K562 (cell line): ENCODE results near the gene R3HDM2. TPM values are rescaled to one million over a fixed set of nuclear protein-coding genes. Genes with fewer than 3 reads are reported as not detected.

Experiments used
- CC2D1A ChIP-seq: fragments of 450-650 bp; IDR thresholded peaks from 2 replicates; pipeline ENCODE4 v1.6.1; 2017; ENCODE audit warnings: mild to moderate bottlenecking
- CEBPG ChIP-seq, 3 experiments: fragments of 200-800 bp in 1 of 3; sonication (Bioruptor generic) in 1 of 3; sonication (generic) in 1 of 3; formaldehyde crosslinking in 1 of 3; IDR thresholded peaks in 2 of 3; conservative IDR thresholded peaks in 1 of 3; 2 replicates each; pipeline versions ENCODE4 v1.6.1 to v1.8.0; 2016 to 2022; ENCODE audit warnings: missing compliant biosample characterization in 2 of 3, missing genetic modification characterization in 2 of 3, mild to moderate bottlenecking in 1 of 3, missing genetic modification reagents in 1 of 3
- COPS2 ChIP-seq: fragments of 450-650 bp; conservative IDR thresholded peaks from 2 replicates; pipeline ENCODE4 v1.6.1; 2016; ENCODE audit warnings: mild to moderate bottlenecking, moderate library complexity
- CREB1 ChIP-seq, 2 experiments: sonication (generic) in 1 of 2; formaldehyde crosslinking in 1 of 2; IDR thresholded peaks; 2 replicates each; pipeline versions ENCODE4 v1.6.1 to v1.8.0; 2012 to 2022; ENCODE audit warnings: inconsistent platforms in 1 of 2, mild to moderate bottlenecking in 1 of 2, missing genetic modification reagents in 1 of 2, moderate library complexity in 1 of 2
- EGR1 ChIP-seq: fragments of 450-650 bp; conservative IDR thresholded peaks from 2 replicates; pipeline ENCODE4 v1.6.1; 2017; ENCODE audit warnings: mild to moderate bottlenecking
- FOSL1 ChIP-seq: fragments of 200-800 bp; sonication (Bioruptor generic); conservative IDR thresholded peaks from 2 replicates; pipeline ENCODE4 v1.6.1; 2016; ENCODE audit warnings: missing genetic modification characterization, missing compliant biosample characterization
- JUND ChIP-seq, 2 experiments: IDR thresholded peaks; 2 replicates in 1 of 2; 3 replicates in 1 of 2; pipeline ENCODE4 v1.6.1; 2011; ENCODE audit warnings: borderline replicate concordance in 2 of 2, low read depth in 2 of 2, low read length in 2 of 2, improper control_type of control experiment in 1 of 2, missing biosample characterization in 1 of 2, missing genetic modification characterization in 1 of 2, missing genetic modification reagents in 1 of 2
- KDM1A ChIP-seq, 2 experiments: fragments of 450-650 bp; IDR thresholded peaks; 2 replicates each; pipeline ENCODE4 v1.6.1; 2016; ENCODE audit warnings: mild to moderate bottlenecking in 2 of 2
- KLF13 ChIP-seq: fragments of 450-650 bp; IDR thresholded peaks from 2 replicates; pipeline ENCODE4 v1.6.1; 2016; ENCODE audit warnings: missing genetic modification characterization, low read depth, mild to moderate bottlenecking, missing compliant biosample characterization, moderate library complexity, borderline replicate concordance
- MAFG ChIP-seq: fragments of 450-650 bp; conservative IDR thresholded peaks from 2 replicates; pipeline ENCODE4 v1.6.1; 2016; ENCODE audit warnings: missing genetic modification characterization, missing compliant biosample characterization
- NUFIP1 ChIP-seq: fragments of 450-650 bp; IDR thresholded peaks from 2 replicates; pipeline ENCODE4 v1.6.1; 2018; ENCODE audit not compliant: partially characterized antibody
- RBM39 ChIP-seq: fragments of 200-400 bp; formaldehyde crosslinking; optimal IDR thresholded peaks from 2 replicates; pipeline ENCODE3; 2018; ENCODE audit warnings: low read depth, low read length
- RFX5 ChIP-seq: IDR thresholded peaks from 2 replicates; pipeline ENCODE4 v1.6.1; 2011; ENCODE audit warnings: low read depth, mild to moderate bottlenecking, improper control_type of control experiment, low read length
- TAF7 ChIP-seq: fragments of 450-650 bp; IDR thresholded peaks from 2 replicates; pipeline ENCODE4 v1.6.1; 2016; ENCODE audit warnings: missing genetic modification characterization, missing compliant biosample characterization
- TAF9B ChIP-seq: fragments of 450-650 bp; IDR thresholded peaks from 2 replicates; pipeline ENCODE4 v1.6.1; 2018; ENCODE audit warnings: mild to moderate bottlenecking; ENCODE audit not compliant: partially characterized antibody
- YY1 ChIP-seq, 3 experiments: IDR thresholded peaks; 2 replicates each; pipeline ENCODE4 v1.6.1; 2011; ENCODE audit warnings: low read length in 2 of 3, mild to moderate bottlenecking in 2 of 3, moderate library complexity in 2 of 3, borderline replicate concordance in 1 of 3, control low read depth in 1 of 3, low read depth in 1 of 3; ENCODE audit not compliant: insufficient read depth in 3 of 3, insufficient replicate concordance in 2 of 3, control insufficient read depth in 1 of 3, insufficient read length in 1 of 3; ENCODE audit errors: extremely low read depth in 1 of 3
- ZNF589 ChIP-seq: fragments of 200-800 bp; sonication (Bioruptor generic); IDR thresholded peaks from 2 replicates; pipeline ENCODE4 v1.6.1; 2016; ENCODE audit warnings: low read depth, missing genetic modification characterization, missing compliant biosample characterization
- ZNF668 ChIP-seq: fragments of 250-450 bp; sonication (Bioruptor Pico); IDR thresholded peaks from 2 replicates; pipeline ENCODE4 v1.8.0; 2022; ENCODE audit warnings: mild to moderate bottlenecking, inconsistent platforms
- polyA plus RNA-seq, 8 experiments: library from polyadenylated mRNA; depleted of rRNA in 4 of 8; stranded (reverse) in 5 of 8; unstranded in 3 of 8; fragments of >200 nt; fragmentation: Nextera tagmentation in 2 of 8; fragmentation: Illumina TruSeq in 1 of 8; extraction: Ambion mirVana in 2 of 8; extraction: Trizol in 1 of 8; gene quantifications; 2 replicates each; pipeline versions ENCODE4 v1.2.1 to v1.2.3, GENCODE V29; 2011 to 2014; ENCODE audit warnings: inconsistent platforms in 1 of 8, missing spikeins in 1 of 8
- total RNA-seq, 7 experiments: library from RNA; depleted of rRNA in 6 of 7; stranded (reverse); fragments of >200 nt in 6 of 7; fragmentation: Illumina TruSeq in 2 of 7; extraction: Trizol in 2 of 7; gene quantifications; 2 replicates each; pipeline versions ENCODE4 v1.2.1 to v1.2.3, GENCODE V29; 2011 to 2021; ENCODE audit warnings: low replicate concordance in 1 of 7
- TF ChIP-seq, protein P1 (sequence below): sonication (generic); formaldehyde crosslinking; IDR thresholded peaks from 2 replicates; pipeline ENCODE4 v1.4.0; 2020; ENCODE audit warnings: mild to moderate bottlenecking, missing genetic modification reagents
- TF ChIP-seq, protein P2 (sequence below): fragments of 450-650 bp; formaldehyde crosslinking; IDR thresholded peaks from 2 replicates; pipeline ENCODE4 v1.4.0; 2022; ENCODE audit warnings: mild to moderate bottlenecking, moderate library complexity
- TF ChIP-seq, protein P3 (sequence below), 2 experiments: fragments of 450-650 bp; conservative IDR thresholded peaks; 2 replicates each; pipeline ENCODE4 v1.6.1; 2017; ENCODE audit warnings: mild to moderate bottlenecking in 2 of 2, moderate library complexity in 2 of 2

Gene R3HDM2
- total and polyA plus RNA-seq, 9 of the 15 experiments (the other 6 are each of a cell fraction or from before 2014, with no cell fraction given): 3.3 to 18.8 (median 9.0) TPM

DNA sequence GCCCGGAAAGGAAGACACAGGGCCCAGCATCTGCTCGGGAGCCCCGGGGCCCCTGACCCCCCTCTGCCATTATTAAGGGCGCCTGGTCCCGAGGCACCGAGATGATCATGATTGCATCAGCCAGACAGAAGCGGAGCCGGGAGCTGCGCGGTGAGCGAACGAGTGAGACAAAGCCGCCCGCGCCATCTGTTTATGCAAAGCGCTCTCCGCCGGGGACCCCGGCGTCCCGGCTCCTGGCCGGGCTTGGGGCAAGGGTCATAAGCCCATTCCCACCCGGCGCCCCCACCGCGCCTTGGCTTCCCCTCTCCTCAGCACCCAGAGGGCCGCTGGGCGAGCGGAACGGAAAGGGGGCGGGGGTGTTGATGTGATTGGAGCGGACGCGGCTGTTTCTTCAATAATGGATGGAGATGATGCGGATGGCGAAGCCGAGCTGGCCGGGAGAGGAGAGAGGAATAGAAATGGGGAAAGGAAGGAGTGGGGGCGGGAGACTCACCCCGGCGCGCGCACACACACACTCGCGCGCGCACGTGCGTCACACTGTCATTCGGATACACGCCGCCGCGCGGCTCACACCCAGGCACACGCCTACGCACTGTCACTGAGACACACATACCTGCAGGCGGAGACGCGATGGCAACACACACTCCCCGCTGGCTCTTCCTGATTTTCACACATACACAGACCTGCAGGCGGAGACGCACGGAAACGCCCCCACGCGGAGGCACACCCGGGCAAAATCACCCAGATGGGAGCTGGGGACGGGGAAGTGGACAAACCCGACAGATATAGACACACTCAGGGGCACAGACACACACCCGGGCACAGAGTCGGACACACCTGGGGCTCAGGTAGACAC, 190.5 kb downstream of the R3HDM2 start (continued):
- TF ChIP-seq TAF9B (no peak), NUFIP1 (no peak), TAF7 (tag) (no peak; the same call in 1 of the 2 replicates), EGR1 (peak; percentile 94), CC2D1A (no peak), YY1 (IDR thresholded peaks at IDR 0.05; ENCODE audit: borderline replicate concordance in 1 of 3, control insufficient read depth in 1 of 3, extremely low read depth in 1 of 3, insufficient read depth in 3 of 3, insufficient read length in 1 of 3, insufficient replicate concordance in 2 of 3, low read depth in 1 of 3, low read length in 2 of 3) (no peak), KDM1A (IDR thresholded peaks at IDR 0.05) (peak; percentile 54 to 70; a peak in 3 of 4 replicates), CREB1 (IDR thresholded peaks at IDR 0.05) (no peak), CREB1 (CRISPR knock-in tag; IDR thresholded peaks at IDR 0.05) (peak; percentile 54), COPS2 (no peak), CEBPG (CRISPR knock-in tag; IDR thresholded peaks at IDR 0.05) (peak; percentile 95), CEBPG (tag; conservative IDR thresholded peaks at IDR 0.05 in 1 of 2, IDR thresholded peaks at IDR 0.05 in 1 of 2) (peak; percentile 90 to 94), ZNF668 (CRISPR knock-in tag) (no peak), ZNF589 (CRISPR knock-in tag) (0 out of 2 replicates have a peak, but pooled peaks have one; percentile 47), KLF13 (0 out of 2 replicates have a peak, but pooled peaks have one; percentile 69), FOSL1 (tag) (no peak), RBM39 (no peak), JUND (IDR thresholded peaks at IDR 0.05; ENCODE audit: borderline replicate concordance, low read depth, low read length) (peak; percentile 56; the same call in 1 of the 2 replicates), JUND (tag; IDR thresholded peaks at IDR 0.05; ENCODE audit: borderline replicate concordance, low read depth, low read length) (no peak; the same call in 2 of the 3 replicates), RFX5 (no peak), MAFG (no peak)
- TF ChIP-seq, protein P1, sequence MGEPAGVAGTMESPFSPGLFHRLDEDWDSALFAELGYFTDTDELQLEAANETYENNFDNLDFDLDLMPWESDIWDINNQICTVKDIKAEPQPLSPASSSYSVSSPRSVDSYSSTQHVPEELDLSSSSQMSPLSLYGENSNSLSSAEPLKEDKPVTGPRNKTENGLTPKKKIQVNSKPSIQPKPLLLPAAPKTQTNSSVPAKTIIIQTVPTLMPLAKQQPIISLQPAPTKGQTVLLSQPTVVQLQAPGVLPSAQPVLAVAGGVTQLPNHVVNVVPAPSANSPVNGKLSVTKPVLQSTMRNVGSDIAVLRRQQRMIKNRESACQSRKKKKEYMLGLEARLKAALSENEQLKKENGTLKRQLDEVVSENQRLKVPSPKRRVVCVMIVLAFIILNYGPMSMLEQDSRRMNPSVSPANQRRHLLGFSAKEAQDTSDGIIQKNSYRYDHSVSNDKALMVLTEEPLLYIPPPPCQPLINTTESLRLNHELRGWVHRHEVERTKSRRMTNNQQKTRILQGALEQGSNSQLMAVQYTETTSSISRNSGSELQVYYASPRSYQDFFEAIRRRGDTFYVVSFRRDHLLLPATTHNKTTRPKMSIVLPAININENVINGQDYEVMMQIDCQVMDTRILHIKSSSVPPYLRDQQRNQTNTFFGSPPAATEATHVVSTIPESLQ (CRISPR knock-in tag): no peak
- TF ChIP-seq, protein P2, sequence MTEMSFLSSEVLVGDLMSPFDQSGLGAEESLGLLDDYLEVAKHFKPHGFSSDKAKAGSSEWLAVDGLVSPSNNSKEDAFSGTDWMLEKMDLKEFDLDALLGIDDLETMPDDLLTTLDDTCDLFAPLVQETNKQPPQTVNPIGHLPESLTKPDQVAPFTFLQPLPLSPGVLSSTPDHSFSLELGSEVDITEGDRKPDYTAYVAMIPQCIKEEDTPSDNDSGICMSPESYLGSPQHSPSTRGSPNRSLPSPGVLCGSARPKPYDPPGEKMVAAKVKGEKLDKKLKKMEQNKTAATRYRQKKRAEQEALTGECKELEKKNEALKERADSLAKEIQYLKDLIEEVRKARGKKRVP: peak; percentile 96
- TF ChIP-seq, protein P3, sequence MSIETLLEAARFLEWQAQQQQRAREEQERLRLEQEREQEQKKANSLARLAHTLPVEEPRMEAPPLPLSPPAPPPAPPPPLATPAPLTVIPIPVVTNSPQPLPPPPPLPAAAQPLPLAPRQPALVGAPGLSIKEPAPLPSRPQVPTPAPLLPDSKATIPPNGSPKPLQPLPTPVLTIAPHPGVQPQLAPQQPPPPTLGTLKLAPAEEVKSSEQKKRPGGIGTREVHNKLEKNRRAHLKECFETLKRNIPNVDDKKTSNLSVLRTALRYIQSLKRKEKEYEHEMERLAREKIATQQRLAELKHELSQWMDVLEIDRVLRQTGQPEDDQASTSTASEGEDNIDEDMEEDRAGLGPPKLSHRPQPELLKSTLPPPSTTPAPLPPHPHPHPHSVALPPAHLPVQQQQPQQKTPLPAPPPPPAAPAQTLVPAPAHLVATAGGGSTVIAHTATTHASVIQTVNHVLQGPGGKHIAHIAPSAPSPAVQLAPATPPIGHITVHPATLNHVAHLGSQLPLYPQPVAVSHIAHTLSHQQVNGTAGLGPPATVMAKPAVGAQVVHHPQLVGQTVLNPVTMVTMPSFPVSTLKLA (conservative IDR thresholded peaks at IDR 0.05): peak; percentile 86 to 93
